KOPT-K1 (cell line): ENCODE measurements around the gene PCIF1.

Source experiments
- H3K27ac ChIP-seq: fragments of 200-600 bp; sonication (generic); 2 replicates; pipeline ENCODE4 v1.5.1; 2016; ENCODE audit warnings: antibody characterized with exemption, mild to moderate bottlenecking, low read depth, low read length; ENCODE audit not compliant: poor library complexity, severe bottlenecking
- H3K36me3 ChIP-seq: fragments of 200-600 bp; sonication (generic); 2 replicates; pipeline ENCODE4 v1.5.1; 2017; ENCODE audit warnings: antibody characterized with exemption, mild to moderate bottlenecking, low read length, moderate library complexity; ENCODE audit not compliant: insufficient read depth
- H3K9me3 ChIP-seq: fragments of 200-600 bp; sonication (generic); 2 replicates; pipeline ENCODE4 v1.5.1; 2017; ENCODE audit warnings: antibody characterized with exemption, low read length, mild to moderate bottlenecking; ENCODE audit not compliant: insufficient read depth, poor library complexity, severe bottlenecking

The PCIF1 gene

DNA sequence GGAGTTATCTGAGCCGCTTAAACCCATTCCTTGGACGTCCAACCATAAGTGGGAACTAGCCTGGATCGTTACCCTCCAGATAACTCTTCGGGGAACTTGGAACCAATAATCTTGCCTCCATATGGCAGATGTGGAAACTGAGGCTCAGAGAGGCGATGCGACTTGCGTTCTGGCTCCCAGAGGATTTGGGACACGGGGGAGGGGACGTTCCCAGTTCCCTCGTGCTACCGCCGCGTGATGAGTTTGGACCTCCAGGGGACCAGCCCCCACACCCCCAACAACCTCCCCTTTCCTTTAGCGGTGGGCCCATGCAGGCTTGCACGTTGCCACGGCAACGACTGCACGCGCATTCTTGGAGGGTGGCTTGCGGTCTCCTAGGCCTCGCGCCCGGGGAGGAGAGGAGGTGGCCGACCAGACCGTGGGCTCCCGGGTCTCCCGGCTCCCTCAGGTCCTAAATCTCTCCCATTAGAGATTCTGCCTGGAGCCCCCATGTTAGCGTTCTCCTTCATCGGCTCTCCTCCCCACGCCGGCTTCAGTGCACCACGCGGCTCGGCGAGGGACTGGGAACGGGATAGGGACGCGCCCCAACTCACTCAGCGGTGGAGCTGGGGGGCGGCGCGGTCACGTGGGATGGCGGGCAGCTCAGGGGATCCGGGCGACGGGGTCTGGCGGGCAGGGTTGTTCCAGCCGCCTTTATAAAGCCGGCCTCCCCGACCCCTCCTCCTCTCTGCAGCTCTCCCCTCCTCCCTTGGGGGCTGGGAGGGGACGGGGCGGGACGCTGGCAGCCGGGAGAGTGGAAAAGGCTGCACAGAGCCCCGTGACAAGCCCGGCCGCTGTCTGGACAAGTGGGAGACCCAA is 22.8 kb upstream of the PCIF1 start, which contains the start of gene PLTP:
Gene PLTP (minus strand): TSS at position 670 of the 858 bp plus-strand sequence. CDS start 703 bp downstream, outside the sequence.
- H3K9me3 ChIP-seq: no peaks in the 10 kb centered on the region
- no peaks in the 10 kb centered on the region for H3K36me3 ChIP-seq
- H3K27ac ChIP-seq: no peak within 1 kb of the TSS

GRCh38 chr20:45912344-45912682 is 22.2 kb upstream of the PCIF1 start:
- Histone ChIP-seq H3K36me3 (no peaks in the 10 kb centered on the region), H3K9me3 (no peaks in the 10 kb centered on the region), H3K27ac (no peak overlapping the region)

DNA sequence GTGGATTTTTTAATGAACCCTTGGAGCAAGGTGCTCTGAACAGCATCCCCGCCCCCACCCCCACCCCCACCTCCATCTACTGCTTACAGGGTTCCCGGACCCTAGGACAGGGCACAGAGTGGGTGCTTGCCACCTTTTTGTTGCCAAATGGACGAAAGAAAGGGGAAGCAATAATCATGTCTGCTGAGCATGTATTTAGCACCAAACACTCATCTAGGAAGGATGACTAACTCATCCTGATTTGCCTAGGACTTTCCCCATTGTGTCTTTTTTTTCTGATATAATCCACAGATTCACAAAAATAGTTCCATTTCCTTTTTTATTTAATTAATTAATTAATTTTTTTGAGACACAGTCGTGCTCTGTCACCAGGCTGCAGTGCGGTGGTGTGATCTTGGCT is 21.4 kb upstream of the PCIF1 start:
- no peaks in the 10 kb centered on the region for H3K9me3 ChIP-seq
- no peaks in the 10 kb centered on the region for H3K36me3 ChIP-seq
- no peak overlapping the region for H3K27ac ChIP-seq

- no peak overlapping the region for H3K27ac ChIP-seq
- H3K9me3 ChIP-seq: no peaks in the 10 kb centered on the region
- H3K36me3 ChIP-seq: no peaks in the 10 kb centered on the region
Observed at GRCh38 chr20:45917790-45918141, 16.7 kb upstream of the PCIF1 start.

DNA sequence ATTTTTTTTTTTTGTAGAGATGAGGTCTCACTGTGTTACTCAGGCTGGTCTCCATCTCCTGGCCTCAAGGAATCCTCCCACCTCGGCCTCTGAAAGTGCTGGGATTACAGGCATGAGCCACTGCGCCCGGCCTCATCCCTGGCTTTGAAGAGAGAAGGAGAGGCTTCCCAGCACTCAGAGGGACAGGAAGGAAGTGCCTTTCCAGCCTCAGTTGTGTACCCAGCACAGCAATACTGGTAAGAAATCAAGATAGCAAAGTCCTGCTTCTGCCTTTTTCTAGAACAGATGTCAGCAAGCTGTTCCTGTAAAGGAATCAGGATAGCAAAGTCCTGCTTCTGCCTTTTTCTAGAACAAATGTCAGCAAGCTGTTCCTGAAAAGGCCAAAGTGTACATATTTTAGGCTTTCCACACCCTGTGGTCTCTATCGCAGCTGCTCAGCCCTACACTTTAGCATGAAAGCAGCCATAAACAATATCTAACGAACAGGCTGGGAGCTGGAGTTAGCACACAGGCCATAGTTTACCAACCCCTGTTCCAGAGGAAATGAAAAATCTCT is 16.2 kb upstream of the PCIF1 start:
- no peaks in the 10 kb centered on the region for H3K9me3 ChIP-seq
- no peaks in the 10 kb centered on the region for H3K36me3 ChIP-seq
- no peak overlapping the region for H3K27ac ChIP-seq

GRCh38 chr20:45918779-45919537 is 15.5 kb upstream of the PCIF1 start:
- H3K27ac ChIP-seq: no peak overlapping the region
- H3K36me3 ChIP-seq: no peaks in the 10 kb centered on the region

DNA sequence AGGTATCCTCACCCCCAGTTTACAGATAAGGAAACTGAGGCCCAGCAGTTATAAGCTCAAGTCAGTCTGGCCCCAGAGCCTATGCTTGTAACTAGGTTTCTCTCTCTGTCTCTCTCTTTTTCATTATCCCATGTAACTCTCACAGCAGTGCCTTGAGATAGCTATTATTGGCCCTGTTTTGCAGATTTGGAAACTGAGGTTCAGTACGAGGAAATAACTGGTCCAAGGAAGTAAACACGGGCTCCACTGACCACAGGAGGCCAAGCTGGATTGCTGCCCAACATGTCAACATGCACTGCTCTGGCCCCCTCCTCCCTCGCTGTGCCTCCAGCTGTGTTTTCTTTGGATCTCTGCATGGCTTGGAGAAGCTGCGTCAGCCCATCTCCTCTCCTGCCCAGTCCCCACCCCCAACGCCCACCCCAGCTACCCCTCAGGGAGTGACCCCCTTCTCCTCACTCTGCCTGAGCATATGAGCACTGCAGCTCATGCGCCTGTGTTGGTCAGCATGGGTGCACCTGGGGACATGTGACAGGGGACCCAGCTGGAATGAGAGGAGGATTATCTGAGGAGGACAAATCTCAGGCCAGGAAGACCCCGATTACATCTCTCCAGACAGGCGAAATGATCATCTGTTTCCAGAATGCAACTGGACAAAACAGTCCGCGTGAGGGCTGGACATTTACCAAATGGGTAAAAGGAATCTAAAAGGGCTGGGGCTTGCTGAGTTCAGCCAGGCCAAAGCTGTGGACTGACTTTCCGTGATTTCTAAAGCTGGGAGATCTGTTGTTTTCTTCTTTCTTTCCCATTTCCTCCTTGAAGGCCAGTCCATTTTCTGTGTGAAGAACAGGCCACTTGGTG is 14.7 kb upstream of the PCIF1 start:
- no peaks in the 10 kb centered on the region for H3K36me3 ChIP-seq
- H3K27ac ChIP-seq: no peak overlapping the region
- H3K9me3 ChIP-seq: no peaks in the 10 kb centered on the region

More at GRCh38 chr20:45918779-45919537, 15.5 kb upstream of the PCIF1 start:
- no peaks in the 10 kb centered on the region for H3K9me3 ChIP-seq

GRCh38 chr20:45920462-45921336 is 13.8 kb upstream of the PCIF1 start:
- H3K9me3 ChIP-seq: no peaks in the 10 kb centered on the region
- no peak overlapping the region for H3K27ac ChIP-seq
- H3K36me3 ChIP-seq: no peaks in the 10 kb centered on the region

DNA sequence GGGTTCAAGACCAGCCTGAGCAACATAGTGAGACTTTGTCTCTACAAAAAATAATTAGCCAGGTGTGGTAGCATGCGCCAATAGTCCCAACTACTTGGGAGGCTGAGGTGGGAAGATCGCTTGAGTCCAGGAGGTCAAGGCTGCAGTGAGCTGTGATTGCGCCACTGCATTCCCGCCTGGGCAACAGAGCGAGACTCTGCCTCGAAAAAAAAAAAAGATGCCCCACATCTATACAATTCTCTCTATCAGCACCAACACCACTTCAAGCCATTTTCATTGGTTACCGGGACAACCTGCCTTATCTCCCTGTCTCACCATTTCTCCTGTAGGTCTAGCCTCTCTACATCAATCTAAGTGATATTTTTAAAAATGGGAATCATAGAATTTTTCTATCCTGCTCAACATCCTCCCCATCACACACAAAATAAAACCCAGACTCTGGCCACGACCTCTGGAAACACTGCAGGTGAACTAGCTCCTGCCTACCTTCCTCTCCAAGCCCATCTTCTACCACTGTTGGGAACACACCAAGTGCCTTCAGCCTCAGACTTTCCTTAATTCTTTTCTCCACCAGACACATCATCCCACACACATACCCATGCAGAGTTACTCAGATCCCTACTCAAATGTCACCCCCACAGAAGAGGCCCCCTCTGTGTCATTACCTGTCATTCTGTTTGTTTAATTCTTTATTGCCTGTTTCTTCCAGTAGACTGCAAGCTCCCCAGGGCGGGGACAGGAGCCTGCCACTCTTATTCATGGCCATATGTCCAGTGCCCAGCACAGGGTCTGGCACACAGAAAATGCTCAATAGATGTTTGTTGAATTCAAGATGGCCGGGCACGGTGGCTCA is 12.9 kb upstream of the PCIF1 start:
- Histone ChIP-seq H3K27ac (no peak overlapping the region), H3K9me3 (no peaks in the 10 kb centered on the region), H3K36me3 (no peaks in the 10 kb centered on the region)

- no peak overlapping the region for H3K27ac ChIP-seq
- no peaks in the 10 kb centered on the region for H3K36me3 ChIP-seq
Observed at GRCh38 chr20:45924391-45925261, 9.9 kb upstream of the PCIF1 start.

DNA sequence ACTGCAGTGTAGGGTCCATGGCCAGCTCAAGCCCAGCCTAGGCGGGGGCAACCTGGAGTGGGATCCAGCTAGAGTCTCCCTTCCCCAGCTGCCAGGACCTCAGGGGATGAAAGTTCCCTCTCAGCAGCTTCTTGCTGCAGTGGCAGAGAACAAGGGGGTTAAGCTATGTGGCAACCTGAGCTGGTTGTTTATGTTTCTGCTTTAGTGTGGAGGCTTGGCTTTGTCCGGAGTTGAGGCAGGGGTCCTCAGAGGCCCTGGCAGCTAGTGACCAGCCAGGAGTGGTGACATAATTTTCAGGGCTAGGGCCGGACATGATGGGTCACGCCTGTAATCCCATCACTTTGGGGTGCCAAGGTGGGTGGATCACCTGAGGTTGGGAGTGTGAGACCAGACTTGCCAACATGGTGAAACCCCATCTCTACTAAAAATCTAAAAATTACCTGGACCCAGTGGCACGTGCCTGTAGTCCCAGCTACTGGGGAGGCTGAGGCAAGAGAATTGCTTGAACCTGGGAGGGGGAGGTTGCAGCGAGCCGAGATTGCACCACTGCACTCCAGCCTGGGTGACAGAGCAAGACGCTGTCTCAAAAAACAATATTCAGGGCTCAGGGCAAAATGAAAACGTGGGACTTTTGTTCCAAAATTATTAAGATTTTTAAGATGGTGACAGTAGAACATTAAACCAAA is 8.5 kb upstream of the PCIF1 start:
- no peaks in the 10 kb centered on the region for H3K36me3 ChIP-seq
- H3K27ac ChIP-seq: no peak overlapping the region
- no peaks in the 10 kb centered on the region for H3K9me3 ChIP-seq

More at GRCh38 chr20:45924391-45925261, 9.9 kb upstream of the PCIF1 start:
- H3K9me3 ChIP-seq: no peaks in the 10 kb centered on the region

- H3K36me3 ChIP-seq: no peaks in the 10 kb centered on the region
- no peaks in the 10 kb centered on the region for H3K9me3 ChIP-seq
- no peak overlapping the region for H3K27ac ChIP-seq
Observed at GRCh38 chr20:45926731-45927070, 7.8 kb upstream of the PCIF1 start.
